HS-5 (cell line): ENCODE measurements around the gene XRCC3.
"Not testable (repeated sequence)": the region's sequence is repeated elsewhere in the genome, so short reads cannot be mapped to it uniquely, and the experiment has no call there.

Source experiments
- DNase-seq: peaks from one replicate; pipeline ENCODE4 v3.0.0-alpha.2; 2012; ENCODE audit warnings: low read depth

The XRCC3 gene

DNA sequence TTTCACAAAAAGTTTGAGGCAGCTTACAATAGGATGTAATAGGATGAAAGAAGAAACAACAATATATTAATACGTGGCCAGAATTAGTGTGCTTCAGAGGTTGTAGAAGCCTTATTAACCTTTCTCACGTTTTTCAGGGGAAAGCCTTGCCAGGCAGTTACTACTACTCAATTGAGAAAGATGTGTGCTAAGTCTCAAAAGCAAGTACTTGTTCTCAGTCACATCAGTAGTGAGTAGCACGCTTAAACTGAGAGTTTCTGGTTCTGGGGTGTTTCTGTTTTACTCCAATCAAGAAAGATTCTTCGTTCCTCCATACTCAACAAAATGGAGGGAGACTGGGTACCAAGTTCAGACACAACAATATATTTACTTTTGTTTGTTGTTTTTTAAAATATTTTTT lies 47.6 kb downstream of the XRCC3 start:
- no peak for DNase-seq

DNA sequence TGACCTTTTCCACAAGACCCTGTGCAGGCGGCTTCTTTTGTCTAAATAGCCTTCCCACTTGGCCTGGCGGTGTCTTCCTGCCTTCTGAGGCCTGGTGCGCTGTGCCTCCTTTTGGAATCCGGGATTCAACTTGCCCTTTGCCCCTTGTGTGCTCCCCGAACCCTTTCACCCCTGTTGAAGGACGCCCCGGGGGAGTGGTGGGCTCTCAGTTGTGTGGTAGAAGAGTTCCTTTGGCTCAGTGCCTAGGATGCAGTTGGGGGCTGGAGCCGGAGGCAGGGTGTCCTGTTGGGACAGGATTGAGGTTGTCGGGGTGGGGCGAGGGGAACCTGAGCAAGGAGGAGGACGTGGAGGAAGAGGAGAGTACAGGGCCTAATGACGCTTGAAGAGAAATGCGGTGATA lies 51.7 kb downstream of the XRCC3 start:
- DNase-seq = no peak

DNA sequence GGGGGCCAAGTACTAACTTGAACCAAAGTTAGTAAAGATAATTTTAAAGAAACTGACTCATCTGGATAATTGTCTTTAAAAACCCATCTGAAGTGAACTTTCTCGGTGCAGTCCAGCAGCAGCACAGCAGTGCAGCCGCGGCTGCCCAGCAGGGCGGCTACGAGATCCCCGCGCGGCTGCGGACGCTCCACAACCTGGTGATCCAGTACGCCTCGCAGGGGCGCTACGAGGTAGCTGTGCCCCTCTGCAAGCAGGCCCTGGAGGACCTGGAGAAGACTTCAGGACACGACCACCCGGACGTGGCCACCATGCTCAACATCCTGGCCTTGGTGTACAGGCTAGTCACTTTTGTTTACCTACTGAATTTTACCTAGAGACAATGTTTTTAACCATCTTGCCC lies 52.7 kb downstream of the XRCC3 start:
- no peak for DNase-seq

DNA sequence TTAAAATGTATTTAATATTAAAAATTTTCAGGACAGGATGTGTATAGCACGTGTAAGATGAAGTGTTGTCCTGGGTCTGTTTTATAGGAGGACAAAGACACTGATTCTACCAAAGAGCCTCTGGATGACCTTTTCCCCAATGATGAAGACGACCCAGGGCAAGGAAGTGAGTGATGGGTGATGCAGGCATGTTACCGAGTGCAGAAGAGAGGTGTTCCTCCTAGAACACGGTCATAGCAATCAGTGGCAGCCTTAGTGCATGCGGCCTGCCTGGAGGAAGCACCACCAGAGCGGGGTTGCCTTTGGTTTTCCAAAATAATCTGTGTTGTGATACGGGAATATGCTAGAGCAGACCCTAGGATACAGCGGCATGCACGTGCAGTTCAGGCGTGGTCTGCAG lies 53.2 kb downstream of the XRCC3 start:
- DNase-seq = no peak

DNA sequence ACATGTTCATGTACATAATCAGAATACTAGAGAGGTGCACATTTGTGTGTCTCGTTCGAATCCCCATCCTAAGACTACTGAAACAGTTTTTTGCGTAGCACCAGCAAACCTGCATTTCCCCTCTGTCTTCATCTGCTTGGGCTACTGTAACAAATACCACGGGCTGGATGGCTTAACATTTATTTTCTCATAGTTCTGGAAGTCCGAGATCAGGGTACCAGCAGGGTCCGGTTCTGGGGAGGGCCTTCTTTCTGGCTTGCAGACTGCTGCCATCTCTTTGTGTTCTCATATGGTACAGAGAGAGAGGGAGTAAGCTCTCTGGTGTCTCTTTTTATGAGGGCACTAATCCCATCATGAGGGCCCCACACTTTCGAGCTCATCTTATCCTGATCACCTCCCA lies 55.6 kb downstream of the XRCC3 start:
- no peak for DNase-seq

DNA sequence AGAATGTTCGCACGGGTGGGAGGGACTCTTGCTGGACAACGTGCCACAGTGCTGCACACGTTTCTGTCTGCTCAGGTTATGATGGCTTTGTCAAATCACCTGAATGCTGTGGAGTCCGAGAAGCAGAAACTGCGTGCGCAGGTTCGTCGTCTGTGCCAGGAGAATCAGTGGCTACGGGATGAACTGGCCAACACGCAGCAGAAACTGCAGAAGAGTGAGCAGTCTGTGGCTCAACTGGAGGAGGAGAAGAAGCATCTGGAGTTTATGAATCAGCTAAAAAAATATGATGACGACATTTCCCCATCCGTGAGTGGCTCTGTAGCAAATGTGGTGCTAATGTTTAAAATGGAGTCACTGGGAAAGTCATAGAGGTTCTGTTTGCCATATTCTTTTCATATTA lies 57.8 kb downstream of the XRCC3 start:
- peak; percentile 50 for DNase-seq

DNA sequence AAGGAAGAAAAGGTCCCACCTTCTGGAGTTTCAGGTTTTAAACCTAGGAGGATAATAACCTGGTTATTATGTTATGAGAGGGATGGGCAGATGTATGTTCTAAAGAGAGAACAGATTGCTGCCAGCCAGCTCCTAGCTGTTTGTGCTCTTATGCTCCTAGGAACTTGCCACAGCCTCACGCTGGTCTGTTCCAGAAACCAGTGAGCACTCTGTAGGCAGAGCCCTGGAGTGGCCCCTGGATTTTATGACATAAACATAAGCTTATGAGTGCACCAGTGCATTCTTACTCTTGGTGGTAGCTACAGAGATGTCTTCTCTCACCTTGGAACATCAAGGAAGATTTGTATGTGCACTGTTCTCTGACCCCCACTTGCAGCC lies 58.5 kb downstream of the XRCC3 start:
- no peak for DNase-seq

DNA sequence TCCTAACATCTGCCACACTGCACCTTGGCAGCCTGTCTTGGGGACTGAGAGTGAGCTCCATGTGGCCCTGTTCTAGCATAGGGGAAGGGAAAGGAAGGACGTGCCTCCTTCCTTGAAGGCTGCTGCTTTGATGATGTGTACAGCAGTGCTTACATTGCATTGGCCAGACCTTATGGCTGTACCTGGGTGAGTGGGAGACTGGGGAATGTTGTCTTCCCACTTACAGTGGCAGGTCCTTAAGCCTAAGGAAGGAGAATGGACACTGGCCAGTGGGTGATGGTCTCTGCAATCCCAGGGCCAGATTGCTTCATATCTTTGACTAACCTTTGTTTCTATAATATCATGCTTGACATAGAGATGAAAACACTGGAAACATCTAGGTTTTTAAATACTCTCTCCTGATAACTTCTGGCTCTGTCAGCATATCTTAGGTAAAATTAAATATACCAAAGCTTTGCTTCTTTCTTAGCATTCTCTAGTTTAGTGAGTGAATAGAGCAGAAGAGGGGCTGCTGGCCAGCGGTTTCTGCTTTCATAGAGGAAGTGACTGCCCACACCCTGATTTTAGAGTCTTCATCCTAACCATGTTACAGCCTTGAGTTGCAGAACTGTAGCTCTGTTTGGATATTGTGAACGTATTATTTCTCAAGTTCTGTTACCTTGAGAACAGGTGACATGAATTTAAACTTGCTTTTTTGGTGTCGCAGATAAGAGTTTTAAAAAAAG lies 59.1 kb downstream of the XRCC3 start:
- DNase-seq = no peak

DNA sequence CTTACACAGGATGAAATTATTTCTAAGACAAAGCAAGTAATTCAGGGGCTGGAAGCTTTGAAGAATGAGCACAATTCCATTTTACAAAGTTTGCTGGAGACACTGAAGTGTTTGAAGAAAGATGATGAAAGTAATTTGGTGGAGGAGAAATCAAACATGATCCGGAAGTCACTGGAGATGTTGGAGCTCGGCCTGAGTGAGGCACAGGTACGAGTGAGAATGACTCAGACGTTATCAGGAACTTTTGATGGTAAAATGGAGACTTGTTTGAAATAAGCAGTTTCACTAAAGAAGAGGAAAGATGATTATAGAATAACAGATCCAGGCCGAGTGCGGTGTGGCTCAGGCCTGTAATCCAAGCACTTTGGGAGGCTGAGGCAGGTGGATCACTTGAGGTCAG lies 60.6 kb downstream of the XRCC3 start:
- DNase-seq = no peak

DNA sequence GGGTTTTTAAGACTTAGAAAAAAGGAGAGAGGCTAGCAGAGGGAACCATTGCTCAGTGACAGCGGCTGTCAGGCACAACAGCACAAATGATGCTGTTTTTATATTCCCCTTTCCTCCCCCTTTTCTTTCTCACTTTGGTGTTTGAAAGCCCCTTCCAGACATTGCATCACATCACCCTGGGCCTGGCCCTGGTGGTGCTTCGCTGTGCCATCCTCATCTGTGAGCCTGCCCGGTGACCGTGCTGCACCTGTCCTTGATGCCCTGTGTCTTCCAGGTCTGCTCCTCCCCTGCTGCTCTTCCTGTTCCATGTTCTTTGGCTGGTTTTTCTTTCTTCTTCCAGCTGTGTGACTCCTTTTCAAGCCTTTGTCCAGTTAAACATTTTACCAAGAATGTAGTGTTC lies 61.4 kb downstream of the XRCC3 start:
- DNase-seq = no peak

DNA sequence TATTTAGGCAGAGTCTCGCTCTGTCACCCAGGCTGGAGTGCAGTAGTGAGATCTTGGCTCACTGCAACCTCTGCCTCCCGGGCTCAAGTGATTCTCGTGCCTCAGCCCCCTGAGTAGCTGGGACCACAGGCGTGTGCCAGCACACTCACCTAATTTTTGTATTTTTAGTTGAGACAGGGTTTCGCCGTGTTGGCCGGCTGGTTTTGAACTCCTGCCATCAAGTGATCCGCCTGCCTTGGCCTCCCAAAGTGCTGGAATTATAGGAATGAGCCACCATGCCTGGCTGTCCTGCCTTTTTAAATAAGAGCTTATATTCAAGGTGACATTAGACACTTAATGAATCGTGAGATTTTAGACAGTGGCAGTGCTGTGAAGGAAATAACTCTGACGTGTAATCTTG lies 61.9 kb downstream of the XRCC3 start:
- not testable (repeated sequence) for DNase-seq

DNA sequence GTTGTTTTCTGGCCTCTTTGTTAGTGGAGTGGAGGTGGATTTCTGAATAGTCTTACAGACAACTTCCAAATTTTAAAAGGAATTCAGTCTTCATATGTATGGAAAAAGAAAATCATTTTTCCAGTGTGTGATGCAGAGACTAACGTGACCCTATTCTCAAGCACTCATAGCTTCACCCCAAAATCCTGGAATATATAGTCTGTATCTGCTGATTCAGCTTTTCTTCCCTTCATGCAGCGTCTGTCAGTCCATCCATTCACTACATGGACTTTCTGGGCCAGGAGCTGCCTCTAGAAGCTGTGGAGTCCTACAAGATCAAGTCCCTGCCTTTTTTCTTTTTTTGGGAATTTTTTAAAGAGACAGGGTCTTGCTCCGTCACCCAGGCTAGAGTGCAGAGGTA lies 62.4 kb downstream of the XRCC3 start:
- no peak for DNase-seq

DNA sequence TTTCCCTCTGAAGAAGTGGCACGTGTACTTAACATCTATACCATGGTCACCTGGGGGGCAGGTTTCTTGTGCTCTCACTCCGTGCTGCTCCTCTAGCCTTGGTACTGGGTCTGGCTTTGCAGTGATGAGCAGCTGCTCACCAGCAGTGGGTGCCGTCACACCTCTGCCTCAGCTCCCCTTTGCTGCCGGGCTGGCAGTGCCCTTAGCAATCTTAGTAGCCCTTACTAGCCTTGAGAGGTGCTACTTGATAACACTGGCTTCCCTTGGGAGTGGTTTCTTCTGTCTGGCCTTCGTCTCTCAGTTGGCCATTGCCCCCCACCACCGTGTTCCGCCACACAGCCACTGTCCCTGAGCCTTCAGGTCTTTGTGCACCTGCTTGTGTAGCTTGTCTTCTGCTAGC lies 63.7 kb downstream of the XRCC3 start:
- DNase-seq = no peak

DNA sequence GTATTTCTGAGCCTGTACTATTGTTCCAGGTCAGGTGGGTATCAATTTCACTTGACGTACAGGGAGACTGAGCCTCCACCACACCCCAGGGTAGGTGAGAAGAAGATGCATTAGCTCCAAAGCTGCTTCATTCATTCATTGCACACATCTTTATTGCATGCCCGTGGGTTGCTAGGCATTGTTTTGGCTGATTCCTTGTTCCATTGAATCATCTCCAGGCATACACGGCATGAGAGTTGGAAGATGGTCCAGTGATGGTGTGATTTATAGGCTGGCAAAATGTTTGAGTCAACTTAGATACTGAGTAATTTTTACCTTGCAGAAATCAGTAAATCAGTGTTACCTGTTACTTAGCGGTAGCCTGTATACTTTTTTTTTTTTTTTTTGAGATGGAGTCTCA lies 65.0 kb downstream of the XRCC3 start:
- DNase-seq = no peak

DNA sequence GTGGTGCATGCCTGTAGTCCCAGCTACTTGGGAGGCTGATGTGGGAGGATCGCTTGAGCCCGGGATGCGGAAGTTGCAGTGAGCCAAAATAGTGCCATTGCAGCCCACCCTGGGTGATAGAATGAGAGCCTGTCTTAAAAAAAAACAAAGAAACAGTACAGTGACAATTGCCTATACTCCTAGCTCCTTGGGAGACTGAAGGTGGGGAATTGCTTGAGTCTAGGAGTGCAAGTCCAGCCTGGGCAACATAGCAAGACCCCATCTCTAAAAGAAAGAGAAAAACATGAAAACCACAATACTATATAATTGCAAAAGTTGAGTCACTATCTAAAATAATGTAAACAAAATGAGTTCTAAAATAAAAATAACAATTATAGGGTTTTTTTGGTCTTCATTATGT lies 66.2 kb downstream of the XRCC3 start:
- no peak for DNase-seq
